HCT116 (cell line): ENCODE results near the gene TPPP2. TPM values are rescaled to one million over a fixed set of nuclear protein-coding genes. Genes with fewer than 3 reads are reported as not detected.

Experiments used
- ATAC-seq: fragments of 200-7000 bp; cut with Tn5 transposase; 2 replicates; pipeline ENCODE4 v1.9.1; 2020; ENCODE audit warnings: mild to moderate bottlenecking, moderate library complexity
- BruUV-seq: library from RNA; stranded (reverse); fragments of 400-500 nt; replicated peaks from 2 replicates; lab custom pipeline; 2021; lab: Mats Ljungman, UMichigan
- CTCF ChIA-PET: fragments of 300-600 bp; sonication (Branson Sonifier 250); formaldehyde crosslinking; loops from one replicate; lab custom pipeline; 2021; ENCODE audit warnings: antibody characterized with exemption; lab: Charles Lee
- POLR2A ChIA-PET: fragments of 300-600, 350-600 bp; sonication (Branson Sonifier 250); formaldehyde crosslinking; loops from one replicate; lab custom pipeline; 2021; ENCODE audit warnings: antibody characterized with exemption; lab: Charles Lee
- RAD21 ChIA-PET, 2 experiments: fragments of 300-600 bp; sonication (Branson Sonifier 250); formaldehyde crosslinking; loops; one replicate each; lab custom pipeline; 2023; ENCODE audit warnings: low total read pairs in 2 of 2; ENCODE audit not compliant: uncharacterized antibody in 2 of 2, unreplicated experiment in 2 of 2, low non-redundant PET in 1 of 2; lab: Charles Lee
- DNase-seq: peaks from one replicate; pipeline ENCODE4 v3.0.0-alpha.2; 2010; ENCODE audit warnings: low read depth, low spot score
- H2AFZ ChIP-seq: fragments of 200-600 bp; shearing (Covaris generic), sonication (generic); 2 replicates; pipeline ENCODE4 v1.6.1; 2017; ENCODE audit warnings: low read depth, mixed run types, mixed read lengths, antibody characterized with exemption, low read length; ENCODE audit not compliant: poor library complexity, severe bottlenecking
- H3K27ac ChIP-seq: 2 replicates; pipeline ENCODE4 v1.5.1; 2012; ENCODE audit warnings: low read depth, low read length
- H3K27me3 ChIP-seq: fragments of 200-600 bp; sonication (generic); 2 replicates; pipeline ENCODE4 v1.6.1; 2016; ENCODE audit warnings: mixed run types, low read length, mixed read lengths; ENCODE audit not compliant: insufficient read depth
- H3K36me3 ChIP-seq, 2 experiments: fragments of 200-500 bp in 1 of 2; fragments of 200-600 bp in 1 of 2; sonication (Bioruptor generic) in 1 of 2; sonication (generic) in 1 of 2; 2 replicates each; pipeline versions ENCODE4 v1.5.1 to v1.6.1; 2014 to 2016; ENCODE audit warnings: low read length in 2 of 2, inconsistent platforms in 1 of 2, mixed read lengths in 1 of 2, mixed run types in 1 of 2; ENCODE audit not compliant: insufficient read depth in 2 of 2, control insufficient read depth in 1 of 2
- H3K4me1 ChIP-seq, 2 experiments: fragments of 200-600 bp in 1 of 2; sonication (generic) in 1 of 2; 2 replicates each; pipeline versions ENCODE4 v1.5.1 to v1.6.1; 2012 to 2017; ENCODE audit warnings: low read length in 2 of 2, inconsistent platforms in 1 of 2, mild to moderate bottlenecking in 1 of 2, mixed read lengths in 1 of 2, mixed run types in 1 of 2, moderate library complexity in 1 of 2; ENCODE audit not compliant: insufficient read depth in 2 of 2, control insufficient read depth in 1 of 2
- H3K4me2 ChIP-seq: fragments of 200-600 bp; sonication (generic); 2 replicates; pipeline ENCODE4 v1.6.1; 2017; ENCODE audit warnings: mixed run types, low read length, mixed read lengths
- H3K4me3 ChIP-seq, 2 experiments: fragments of 200-600 bp in 1 of 2; sonication (generic) in 1 of 2; replicated peaks in 1 of 2; 2 replicates each; pipeline ENCODE4 v1.5.1; 2011 to 2016; ENCODE audit warnings: low read length in 2 of 2, control low read depth in 1 of 2, low read depth in 1 of 2, mild to moderate bottlenecking in 1 of 2, mixed read lengths in 1 of 2, mixed run types in 1 of 2
- H3K79me2 ChIP-seq: fragments of 200-600 bp; sonication (generic); 2 replicates; pipeline ENCODE4 v1.6.1; 2017; ENCODE audit warnings: mild to moderate bottlenecking, mixed run types, low read length, moderate library complexity, mixed read lengths; ENCODE audit not compliant: insufficient read depth
- H3K9ac ChIP-seq: fragments of 200-600 bp; sonication (generic); 2 replicates; pipeline ENCODE4 v1.6.1; 2016; ENCODE audit warnings: low read length, mixed read lengths
- H3K9me2 ChIP-seq: fragments of 200-600 bp; sonication (generic), shearing (Covaris generic); 2 replicates; pipeline ENCODE4 v1.6.1; 2017; ENCODE audit warnings: mixed run types, mild to moderate bottlenecking, moderate library complexity; ENCODE audit not compliant: insufficient read depth
- H3K9me3 ChIP-seq, 2 experiments: fragments of 200-500 bp in 1 of 2; fragments of 200-600 bp in 1 of 2; sonication (Bioruptor generic) in 1 of 2; sonication (generic) in 1 of 2; 2 replicates each; pipeline ENCODE4 v1.6.1; 2014 to 2017; ENCODE audit warnings: low read length in 2 of 2, mixed read lengths in 2 of 2, inconsistent platforms in 1 of 2, low read depth in 1 of 2, mild to moderate bottlenecking in 1 of 2, mixed run types in 1 of 2, moderate library complexity in 1 of 2; ENCODE audit not compliant: control insufficient read depth in 1 of 2, insufficient read depth in 1 of 2
- H4K20me1 ChIP-seq: fragments of 200-600 bp; sonication (generic), shearing (Covaris generic); 2 replicates; pipeline ENCODE4 v1.6.1; 2017; ENCODE audit warnings: mixed run types, mild to moderate bottlenecking, moderate library complexity; ENCODE audit not compliant: insufficient read depth
- JUND ChIP-seq: IDR thresholded peaks from 2 replicates; pipeline ENCODE4 v1.6.1; 2012
- POLR2A ChIP-seq: IDR thresholded peaks from 2 replicates; pipeline ENCODE4 v1.7.0; 2011; ENCODE audit warnings: borderline replicate concordance; ENCODE audit not compliant: insufficient read depth, insufficient read length; ENCODE audit errors: extremely low read depth
- RAD21 ChIP-seq: IDR thresholded peaks from 2 replicates; pipeline ENCODE4 v1.6.1; 2012; ENCODE audit warnings: low read depth, mild to moderate bottlenecking
- SP1 ChIP-seq: IDR thresholded peaks from 2 replicates; pipeline ENCODE4 v1.6.1; 2012; ENCODE audit warnings: low read depth
- ZFX ChIP-seq: fragments of 450-650 bp; IDR thresholded peaks from 2 replicates; pipeline ENCODE4 v1.6.1; 2017
- ZNF274 ChIP-seq: fragments of 200-500 bp; sonication (Bioruptor generic); IDR thresholded peaks from 2 replicates; pipeline ENCODE4 v1.6.1; 2014; ENCODE audit warnings: mild to moderate bottlenecking, low read depth, low read length, inconsistent platforms
- intact Hi-C: fragments of 100-400 bp; cut with micrococcal nuclease; formaldehyde crosslinking; loops from 2 replicates; pipeline ENCODE4 v1.10.0; 2022
- total RNA-seq: library from RNA; stranded (reverse); gene quantifications from one replicate; pipeline ENCODE4 v1.2.1, GENCODE V29; 2021; ENCODE audit not compliant: unreplicated experiment
- TF ChIP-seq, protein P1 (sequence below): IDR thresholded peaks from 2 replicates; pipeline ENCODE4 v1.6.1; 2011; ENCODE audit warnings: mild to moderate bottlenecking, low read length, moderate library complexity; ENCODE audit not compliant: insufficient replicate concordance; ENCODE audit errors: extremely low read depth
- TF ChIP-seq, protein P2 (sequence below): IDR thresholded peaks from 2 replicates; pipeline ENCODE4 v1.6.1; 2012

The TPPP2 gene
- total RNA-seq, 1 experiment from 2014 or later: not detected

DNA sequence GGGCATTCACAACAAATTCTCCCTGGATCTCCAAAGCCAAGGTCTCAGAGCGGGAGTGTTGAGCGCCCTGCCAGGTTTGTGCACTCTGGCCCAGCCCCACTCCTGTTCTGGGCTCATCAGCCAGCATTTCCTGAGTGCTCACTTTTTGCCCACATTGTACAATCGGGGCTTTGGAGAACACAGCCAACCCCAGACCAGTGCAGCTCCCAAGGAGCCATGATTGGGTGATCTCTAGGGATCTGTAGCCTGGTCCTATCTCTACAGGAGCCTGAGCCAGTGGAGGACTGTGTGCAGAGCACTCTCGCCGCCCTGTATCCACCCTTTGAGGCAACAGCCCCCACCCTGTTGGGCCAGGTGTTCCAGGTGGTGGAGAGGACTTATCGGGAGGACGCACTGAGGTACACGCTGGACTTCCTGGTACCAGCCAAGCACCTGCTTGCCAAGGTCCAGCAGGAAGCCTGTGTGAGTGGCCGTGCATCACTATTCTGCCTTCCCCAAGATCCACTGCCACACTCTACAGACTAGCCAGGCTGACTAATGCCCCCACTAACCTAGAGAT lies 42.8 kb downstream of the TPPP2 start:
- RAD21 ChIA-PET: no interaction called here

DNA sequence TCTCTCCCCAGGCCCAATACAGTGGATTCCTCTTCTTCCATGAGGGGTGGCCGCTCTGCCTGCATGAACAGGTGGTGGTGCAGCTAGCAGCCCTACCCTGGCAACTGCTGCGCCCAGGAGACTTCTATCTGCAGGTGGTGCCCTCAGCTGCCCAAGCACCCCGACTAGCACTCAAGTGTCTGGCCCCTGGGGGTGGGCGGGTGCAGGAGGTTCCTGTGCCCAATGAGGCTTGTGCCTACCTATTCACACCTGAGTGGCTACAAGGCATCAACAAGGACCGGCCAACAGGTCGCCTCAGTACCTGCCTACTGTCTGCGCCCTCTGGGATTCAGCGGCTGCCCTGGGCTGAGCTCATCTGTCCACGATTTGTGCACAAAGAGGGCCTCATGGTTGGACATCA lies 43.9 kb downstream of the TPPP2 start:
- Histone ChIP-seq H3K4me2 (no peak overlapping the region), H3K27me3 (0 out of 2 replicates have a peak, but pooled peaks cover 4% of the 10 kb centered on the region), H2AFZ (no peak overlapping the region), H3K27ac (no peak overlapping the region), H4K20me1 (no peaks in the 10 kb centered on the region), H3K9me2 (no peaks in the 10 kb centered on the region), H3K36me3 (no peaks in the 10 kb centered on the region; a peak in 1 of 4 replicates), H3K79me2 (no peaks in the 10 kb centered on the region), H3K9me3 (no peaks in the 10 kb centered on the region), H3K4me1 (peaks cover 7 to 22% of the 10 kb centered on the region in 2 experiments), H3K9ac (no peak overlapping the region), H3K4me3 (no peak overlapping the region)
- no peak for DNase-seq
- RAD21 ChIA-PET: no interaction called here
- TF ChIP-seq, protein P1, sequence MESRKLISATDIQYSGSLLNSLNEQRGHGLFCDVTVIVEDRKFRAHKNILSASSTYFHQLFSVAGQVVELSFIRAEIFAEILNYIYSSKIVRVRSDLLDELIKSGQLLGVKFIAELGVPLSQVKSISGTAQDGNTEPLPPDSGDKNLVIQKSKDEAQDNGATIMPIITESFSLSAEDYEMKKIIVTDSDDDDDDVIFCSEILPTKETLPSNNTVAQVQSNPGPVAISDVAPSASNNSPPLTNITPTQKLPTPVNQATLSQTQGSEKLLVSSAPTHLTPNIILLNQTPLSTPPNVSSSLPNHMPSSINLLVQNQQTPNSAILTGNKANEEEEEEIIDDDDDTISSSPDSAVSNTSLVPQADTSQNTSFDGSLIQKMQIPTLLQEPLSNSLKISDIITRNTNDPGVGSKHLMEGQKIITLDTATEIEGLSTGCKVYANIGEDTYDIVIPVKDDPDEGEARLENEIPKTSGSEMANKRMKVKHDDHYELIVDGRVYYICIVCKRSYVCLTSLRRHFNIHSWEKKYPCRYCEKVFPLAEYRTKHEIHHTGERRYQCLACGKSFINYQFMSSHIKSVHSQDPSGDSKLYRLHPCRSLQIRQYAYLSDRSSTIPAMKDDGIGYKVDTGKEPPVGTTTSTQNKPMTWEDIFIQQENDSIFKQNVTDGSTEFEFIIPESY: no peak
- TF ChIP-seq ZFX (no peak), RAD21 (no peak), POLR2A (no peak), ZNF274 (no peak)
- TF ChIP-seq, protein P2, sequence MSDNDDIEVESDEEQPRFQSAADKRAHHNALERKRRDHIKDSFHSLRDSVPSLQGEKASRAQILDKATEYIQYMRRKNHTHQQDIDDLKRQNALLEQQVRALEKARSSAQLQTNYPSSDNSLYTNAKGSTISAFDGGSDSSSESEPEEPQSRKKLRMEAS: no peak
- POLR2A ChIA-PET: no interaction called here
- intact Hi-C loops: no loop called here
- BruUV-seq: no TSS peak
- CTCF ChIA-PET: no interaction called here
- no peak for ATAC-seq

More for the DNA sequence above, 42.8 kb downstream of the TPPP2 start:
- peaks cover 7 to 28% of the 10 kb centered on the region in 2 experiments for H3K4me1 ChIP-seq
- DNase-seq: no peak
- no peak overlapping the region for H3K27ac ChIP-seq
- no peak overlapping the region for H3K4me2 ChIP-seq
- TF ChIP-seq JUND (no peak), SP1 (no peak), ZNF274 (no peak)
- TF ChIP-seq, protein P2: no peak
- H3K79me2 ChIP-seq: no peaks in the 10 kb centered on the region
- intact Hi-C loops: no loop called here
- H3K36me3 ChIP-seq: no peaks in the 10 kb centered on the region
- H4K20me1 ChIP-seq: no peaks in the 10 kb centered on the region
- ChIA-PET CTCF (no interaction called here), POLR2A (no interaction called here)
- H3K9me3 ChIP-seq: no peaks in the 10 kb centered on the region
- H3K4me3 ChIP-seq: no peak overlapping the region
- H3K9me2 ChIP-seq: no peaks in the 10 kb centered on the region
- BruUV-seq: no TSS peak
- no peak overlapping the region for H3K9ac ChIP-seq
- H2AFZ ChIP-seq: no peak overlapping the region
- H3K27me3 ChIP-seq: 0 out of 2 replicates have a peak, but pooled peaks cover 4% of the 10 kb centered on the region
- ATAC-seq: no peak
